GM15510 (cell line): Measurements from ENCODE around the gene SLK.

ENCODE experiments used
- POLR2A ChIP-seq: IDR thresholded peaks from 3 replicates; pipeline ENCODE4 v1.6.1; 2011; ENCODE audit warnings: borderline replicate concordance; ENCODE audit not compliant: insufficient read length; ENCODE audit errors: extremely low read depth

Gene SLK

GRCh38 chr10:103967448-103968071 is 620 bp downstream of the SLK start:
- TF ChIP-seq POLR2A = no peak

GRCh38 chr10:103968441-103969391 is 1.8 kb downstream of the SLK start:
- no peak for TF ChIP-seq POLR2A

- TF ChIP-seq POLR2A = no peak
These were observed 2.5 kb downstream of the SLK start for GRCh38 chr10:103969436-103969835.

GRCh38 chr10:103969857-103970627 is 3.1 kb downstream of the SLK start:
- TF ChIP-seq POLR2A = no peak

GRCh38 chr10:103975169-103975568 is 8.2 kb downstream of the SLK start:
- TF ChIP-seq POLR2A = no peak

- TF ChIP-seq POLR2A = no peak
These were observed 10.3 kb downstream of the SLK start for GRCh38 chr10:103977204-103977603.

GRCh38 chr10:103979530-103979929 is 12.6 kb downstream of the SLK start:
- no peak for TF ChIP-seq POLR2A

GRCh38 chr10:103980288-103980906 is 13.5 kb downstream of the SLK start:
- TF ChIP-seq POLR2A = no peak

GRCh38 chr10:103982639-103983038 is 15.7 kb downstream of the SLK start:
- TF ChIP-seq POLR2A = no peak

- no peak for TF ChIP-seq POLR2A
These were observed 16.5 kb downstream of the SLK start for GRCh38 chr10:103983367-103983911.

- TF ChIP-seq POLR2A = no peak
These were observed 18.8 kb downstream of the SLK start for GRCh38 chr10:103985726-103986125.

GRCh38 chr10:103986360-103986759 is 19.4 kb downstream of the SLK start:
- no peak for TF ChIP-seq POLR2A

- no peak for TF ChIP-seq POLR2A
These were observed 23.2 kb downstream of the SLK start for GRCh38 chr10:103990121-103990520.

- TF ChIP-seq POLR2A = no peak
These were observed 23.6 kb downstream of the SLK start for GRCh38 chr10:103990531-103990930.
